GM18505 (cell line): ENCODE measurements around the gene OR9Q1.

Source experiments
- ATAC-seq: cut with Tn5 transposase; IDR thresholded peaks from one replicate; pipeline ENCODE4 v1.9.1; 2021; ENCODE audit not compliant: unreplicated experiment
- POLR2A ChIP-seq: IDR thresholded peaks from 4 replicates; pipeline ENCODE4 v1.6.1; 2011; ENCODE audit warnings: borderline replicate concordance; ENCODE audit not compliant: insufficient read depth, insufficient read length; ENCODE audit errors: extremely low read depth

Gene OR9Q1

DNA sequence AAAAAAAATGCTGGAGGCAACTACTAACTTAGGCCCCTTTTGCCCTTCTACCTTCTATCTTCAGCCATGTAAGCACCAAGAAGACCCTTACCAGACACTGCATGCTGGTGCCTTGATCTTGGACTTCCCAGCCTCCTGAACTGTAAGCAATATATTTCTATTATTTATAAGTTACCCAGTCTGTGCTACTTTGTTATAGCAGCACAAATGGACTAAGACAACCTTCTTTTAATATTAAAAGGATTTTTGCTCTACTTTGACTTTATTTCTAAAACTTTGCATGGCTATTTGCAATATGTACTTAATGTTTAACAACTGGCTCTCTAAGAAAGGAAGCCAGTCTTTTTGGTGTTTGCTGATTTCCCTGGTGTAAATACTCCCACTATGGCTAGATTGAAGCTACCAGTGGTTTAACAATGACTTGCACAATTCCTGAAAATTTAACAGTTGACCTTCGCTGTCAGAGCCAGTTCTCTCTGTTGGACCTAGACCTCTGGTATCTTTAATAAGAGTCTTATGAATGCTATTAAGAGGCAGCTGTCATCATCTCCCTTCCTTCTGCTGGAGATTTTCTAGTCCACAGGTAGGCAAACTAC is 32.2 kb downstream of the OR9Q1 start:
- no peak for TF ChIP-seq POLR2A
- ATAC-seq = no peak

DNA sequence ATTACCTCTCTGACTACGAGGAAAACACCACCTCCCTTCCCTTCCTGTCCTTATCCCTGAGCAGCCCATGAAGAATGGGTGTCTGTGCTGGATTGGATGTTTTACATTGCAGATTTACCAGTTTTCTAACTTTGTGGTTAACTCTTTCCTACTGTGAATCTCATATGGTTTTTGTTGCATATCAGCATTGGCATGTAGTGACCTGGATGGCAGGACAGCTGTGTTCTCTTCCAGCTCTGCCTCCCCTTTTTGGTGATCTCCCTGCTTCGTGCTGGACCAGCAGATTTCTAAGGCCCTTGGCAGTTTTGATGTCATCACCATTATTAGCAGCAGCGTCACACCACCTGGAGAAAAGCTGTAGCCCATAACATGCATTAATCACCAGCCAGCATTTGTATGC is 33.8 kb downstream of the OR9Q1 start:
- TF ChIP-seq POLR2A = no peak
- ATAC-seq = no peak

GRCh38 chr11:58058276-58059006 is 34.8 kb downstream of the OR9Q1 start:
- ATAC-seq = no peak
- no peak for TF ChIP-seq POLR2A

- no peak for ATAC-seq
- no peak for TF ChIP-seq POLR2A
These were observed 35.3 kb downstream of the OR9Q1 start for GRCh38 chr11:58059007-58059350.

DNA sequence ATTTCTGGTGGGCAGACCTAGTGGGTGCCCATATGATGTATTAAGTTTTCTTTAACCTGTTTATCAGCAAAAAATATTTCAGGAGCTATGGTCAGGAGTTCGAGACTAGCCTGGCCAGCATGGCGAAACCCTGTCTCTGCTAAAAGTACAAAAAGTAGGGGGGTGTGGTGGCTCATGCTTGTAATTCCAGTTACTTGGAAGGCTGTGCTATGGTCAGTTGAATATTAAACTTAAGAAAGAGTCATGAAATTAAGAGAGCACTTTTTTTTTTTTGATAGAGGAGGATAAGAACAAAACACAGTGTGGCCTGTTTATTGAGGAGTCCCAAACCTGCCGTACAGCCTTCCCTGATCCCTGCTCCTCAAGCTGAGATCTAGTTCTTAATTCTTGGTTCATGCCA is 36.9 kb downstream of the OR9Q1 start:
- ATAC-seq = no peak
- no peak for TF ChIP-seq POLR2A

DNA sequence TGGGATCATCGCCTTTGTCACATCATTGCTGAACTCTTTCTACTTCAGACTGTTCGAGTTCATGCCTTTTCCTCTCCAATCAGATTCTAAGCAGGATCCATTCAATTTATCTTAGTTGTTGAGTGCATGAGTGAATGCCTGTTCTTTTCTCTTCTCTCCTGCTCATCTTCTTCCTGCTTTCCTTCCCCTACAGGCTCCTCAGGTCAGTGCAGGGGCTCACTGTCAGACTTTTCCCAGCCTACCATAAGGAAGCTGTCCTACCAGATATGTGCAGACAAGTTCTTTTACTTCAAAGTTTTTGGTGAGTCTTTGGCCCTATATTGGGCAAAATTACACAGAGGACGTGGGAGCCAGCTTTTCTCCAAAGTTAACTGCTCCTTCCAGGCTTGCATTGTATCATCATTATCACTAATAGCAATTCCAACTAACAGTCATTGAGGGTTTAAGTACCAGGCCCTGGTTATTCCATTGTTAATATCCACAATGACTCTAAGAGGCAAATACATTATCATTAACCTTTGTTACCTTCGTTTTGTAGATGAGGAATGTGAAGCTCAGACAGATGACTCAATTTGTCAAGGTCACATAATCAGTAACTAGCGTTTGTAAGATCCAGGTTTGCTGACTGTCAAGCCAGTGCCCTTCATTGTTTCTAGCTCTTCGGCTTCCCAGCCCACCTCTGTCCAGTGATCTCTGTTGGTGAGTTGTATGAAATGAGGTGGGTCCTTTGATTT is 37.4 kb downstream of the OR9Q1 start:
- no peak for ATAC-seq
- TF ChIP-seq POLR2A = no peak

GRCh38 chr11:58061813-58062212 is 38.1 kb downstream of the OR9Q1 start:
- no peak for ATAC-seq
- no peak for TF ChIP-seq POLR2A

- no peak for TF ChIP-seq POLR2A
These were observed 44.0 kb downstream of the OR9Q1 start for GRCh38 chr11:58067685-58068084.

GRCh38 chr11:58068655-58069054 is 45.0 kb downstream of the OR9Q1 start:
- no peak for TF ChIP-seq POLR2A
- ATAC-seq = no peak

More at GRCh38 chr11:58067685-58068084, 44.0 kb downstream of the OR9Q1 start:
- ATAC-seq = no peak

- no peak for ATAC-seq
- TF ChIP-seq POLR2A = no peak
These were observed 46.9 kb downstream of the OR9Q1 start for GRCh38 chr11:58070585-58070984.

DNA sequence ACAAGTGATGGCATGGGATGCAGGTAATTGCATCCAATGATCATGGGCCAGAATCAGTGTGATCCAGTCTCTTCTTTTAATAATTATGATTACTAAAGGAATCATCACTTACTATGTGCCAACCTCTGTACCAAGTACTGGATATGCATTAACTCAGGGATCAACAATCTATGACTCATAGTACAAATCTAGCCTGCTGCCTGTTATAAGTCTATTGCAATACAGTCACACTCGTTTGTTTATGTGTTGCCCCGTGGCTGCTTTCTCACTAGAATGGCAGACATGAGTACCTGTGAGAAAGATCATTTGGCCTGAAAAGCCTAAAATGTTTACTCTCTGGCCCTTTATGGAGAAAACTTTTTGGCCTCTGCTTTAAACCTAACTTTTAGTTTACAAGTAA is 52.1 kb downstream of the OR9Q1 start:
- no peak for ATAC-seq
- TF ChIP-seq POLR2A = no peak

DNA sequence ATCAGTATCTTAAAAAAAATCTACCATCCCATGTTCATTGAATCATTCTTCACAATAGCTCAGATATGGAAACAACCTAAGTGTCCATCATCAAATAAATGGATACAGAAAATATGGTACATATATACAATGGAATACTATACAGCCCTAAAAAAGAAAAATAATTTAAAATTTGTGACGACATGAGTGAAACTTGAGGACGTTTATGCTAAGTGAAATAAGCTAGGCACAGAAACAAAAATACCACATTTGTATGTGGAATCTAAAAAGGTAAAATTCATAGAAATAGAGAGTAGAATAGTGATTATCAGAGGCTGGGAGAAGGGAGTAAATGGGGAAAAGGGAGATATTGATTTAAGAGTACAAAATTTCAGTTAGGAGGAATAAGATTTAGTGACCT is 62.8 kb downstream of the OR9Q1 start:
- ATAC-seq = no peak
- TF ChIP-seq POLR2A = no peak

- no peak for ATAC-seq
- no peak for TF ChIP-seq POLR2A
These were observed 73.8 kb downstream of the OR9Q1 start for GRCh38 chr11:58097437-58097836.

GRCh38 chr11:58121096-58121495 is 97.4 kb downstream of the OR9Q1 start:
- no peak for ATAC-seq
- no peak for TF ChIP-seq POLR2A
